ENCODE results near the gene HPCA.

DNA sequence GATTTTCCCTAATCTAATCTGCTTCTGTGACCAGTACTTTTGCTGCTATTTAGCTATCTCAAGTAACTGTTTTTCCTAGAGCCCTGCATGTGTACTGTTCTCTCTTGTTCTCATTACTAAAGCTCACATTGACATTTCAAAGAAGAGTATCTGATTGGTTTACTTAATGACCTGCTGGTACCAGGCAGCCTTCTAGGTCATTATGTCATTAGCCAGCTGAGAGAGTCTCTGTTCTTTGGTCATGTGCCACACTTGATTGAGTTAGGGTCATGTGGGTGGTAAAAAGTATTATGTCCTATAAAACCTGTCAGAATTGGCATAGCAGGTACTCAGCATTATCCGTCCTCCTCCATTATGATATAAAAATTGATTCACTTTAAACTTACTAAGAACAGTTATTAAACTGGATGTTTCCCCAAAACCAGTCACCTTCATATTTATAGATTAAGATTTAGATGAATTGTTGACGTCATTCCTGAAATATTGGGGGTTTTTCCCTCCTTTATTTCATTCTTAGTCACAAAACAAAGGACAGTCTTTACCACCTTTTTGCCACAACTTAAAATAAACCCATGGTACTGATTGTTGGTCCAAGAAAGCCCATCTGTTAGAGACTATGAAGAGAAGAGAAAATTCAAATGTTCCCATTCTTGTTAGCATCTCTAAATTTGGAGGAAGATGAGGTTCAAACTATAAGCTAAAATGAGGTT lies 37.8 kb upstream of the HPCA start:
- TF ChIP-seq, protein P1, sequence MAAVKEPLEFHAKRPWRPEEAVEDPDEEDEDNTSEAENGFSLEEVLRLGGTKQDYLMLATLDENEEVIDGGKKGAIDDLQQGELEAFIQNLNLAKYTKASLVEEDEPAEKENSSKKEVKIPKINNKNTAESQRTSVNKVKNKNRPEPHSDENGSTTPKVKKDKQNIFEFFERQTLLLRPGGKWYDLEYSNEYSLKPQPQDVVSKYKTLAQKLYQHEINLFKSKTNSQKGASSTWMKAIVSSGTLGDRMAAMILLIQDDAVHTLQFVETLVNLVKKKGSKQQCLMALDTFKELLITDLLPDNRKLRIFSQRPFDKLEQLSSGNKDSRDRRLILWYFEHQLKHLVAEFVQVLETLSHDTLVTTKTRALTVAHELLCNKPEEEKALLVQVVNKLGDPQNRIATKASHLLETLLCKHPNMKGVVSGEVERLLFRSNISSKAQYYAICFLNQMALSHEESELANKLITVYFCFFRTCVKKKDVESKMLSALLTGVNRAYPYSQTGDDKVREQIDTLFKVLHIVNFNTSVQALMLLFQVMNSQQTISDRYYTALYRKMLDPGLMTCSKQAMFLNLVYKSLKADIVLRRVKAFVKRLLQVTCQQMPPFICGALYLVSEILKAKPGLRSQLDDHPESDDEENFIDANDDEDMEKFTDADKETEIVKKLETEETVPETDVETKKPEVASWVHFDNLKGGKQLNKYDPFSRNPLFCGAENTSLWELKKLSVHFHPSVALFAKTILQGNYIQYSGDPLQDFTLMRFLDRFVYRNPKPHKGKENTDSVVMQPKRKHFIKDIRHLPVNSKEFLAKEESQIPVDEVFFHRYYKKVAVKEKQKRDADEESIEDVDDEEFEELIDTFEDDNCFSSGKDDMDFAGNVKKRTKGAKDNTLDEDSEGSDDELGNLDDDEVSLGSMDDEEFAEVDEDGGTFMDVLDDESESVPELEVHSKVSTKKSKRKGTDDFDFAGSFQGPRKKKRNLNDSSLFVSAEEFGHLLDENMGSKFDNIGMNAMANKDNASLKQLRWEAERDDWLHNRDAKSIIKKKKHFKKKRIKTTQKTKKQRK (IDR thresholded peaks at IDR 0.05; ENCODE audit: low read length) = no peak
- no peak for TF ChIP-seq SATB2 (CRISPR knock-in tag; IDR thresholded peaks at IDR 0.05)
- TF ChIP-seq, protein P2, sequence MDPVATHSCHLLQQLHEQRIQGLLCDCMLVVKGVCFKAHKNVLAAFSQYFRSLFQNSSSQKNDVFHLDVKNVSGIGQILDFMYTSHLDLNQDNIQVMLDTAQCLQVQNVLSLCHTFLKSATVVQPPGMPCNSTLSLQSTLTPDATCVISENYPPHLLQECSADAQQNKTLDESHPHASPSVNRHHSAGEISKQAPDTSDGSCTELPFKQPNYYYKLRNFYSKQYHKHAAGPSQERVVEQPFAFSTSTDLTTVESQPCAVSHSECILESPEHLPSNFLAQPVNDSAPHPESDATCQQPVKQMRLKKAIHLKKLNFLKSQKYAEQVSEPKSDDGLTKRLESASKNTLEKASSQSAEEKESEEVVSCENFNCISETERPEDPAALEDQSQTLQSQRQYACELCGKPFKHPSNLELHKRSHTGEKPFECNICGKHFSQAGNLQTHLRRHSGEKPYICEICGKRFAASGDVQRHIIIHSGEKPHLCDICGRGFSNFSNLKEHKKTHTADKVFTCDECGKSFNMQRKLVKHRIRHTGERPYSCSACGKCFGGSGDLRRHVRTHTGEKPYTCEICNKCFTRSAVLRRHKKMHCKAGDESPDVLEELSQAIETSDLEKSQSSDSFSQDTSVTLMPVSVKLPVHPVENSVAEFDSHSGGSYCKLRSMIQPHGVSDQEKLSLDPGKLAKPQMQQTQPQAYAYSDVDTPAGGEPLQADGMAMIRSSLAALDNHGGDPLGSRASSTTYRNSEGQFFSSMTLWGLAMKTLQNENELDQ (CRISPR knock-in tag; IDR thresholded peaks at IDR 0.05; ENCODE audit: borderline replicate concordance) = no peak
- no peak for TF ChIP-seq MTF1 (CRISPR knock-in tag; IDR thresholded peaks at IDR 0.05)
- TF ChIP-seq NONO (IDR thresholded peaks at IDR 0.05) = no peak
- TF ChIP-seq NONO (CRISPR knock-in tag; conservative IDR thresholded peaks at IDR 0.05) = no peak
